Fibroblast of skin of back (primary cell): ENCODE data around the gene CYLD.

ENCODE experiments used
- DNase-seq: peaks from one replicate; pipeline ENCODE4 v3.0.0-alpha.2; 2013

The CYLD gene

DNA sequence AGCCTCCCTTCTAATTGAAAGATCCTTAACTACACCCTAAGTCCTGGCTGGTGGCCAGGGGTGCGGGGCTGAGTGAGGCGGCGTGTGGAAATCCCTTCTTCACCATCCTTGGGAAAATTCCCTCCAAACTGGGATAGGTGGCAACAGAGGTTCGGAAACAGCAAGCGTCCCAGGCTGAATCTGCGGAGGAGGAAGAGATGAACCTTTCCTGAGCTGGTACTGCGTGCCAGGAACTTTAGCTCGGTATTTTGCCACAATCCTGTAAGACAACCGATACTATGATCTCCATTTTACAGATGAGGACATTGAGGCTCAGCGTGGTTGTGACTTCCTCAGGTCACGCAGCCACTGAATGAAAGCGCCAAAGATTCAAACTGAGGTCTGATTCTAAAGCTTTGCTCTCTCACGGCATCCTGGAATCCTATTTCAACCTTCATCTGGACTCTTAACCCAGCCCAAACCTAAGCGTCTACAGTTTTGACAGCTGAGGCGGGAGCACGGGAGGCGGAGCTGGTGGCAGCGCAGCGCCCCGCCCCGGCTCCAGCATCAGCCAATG, 583 bp upstream of the CYLD start:
- peak; percentile 8 for DNase-seq

DNA sequence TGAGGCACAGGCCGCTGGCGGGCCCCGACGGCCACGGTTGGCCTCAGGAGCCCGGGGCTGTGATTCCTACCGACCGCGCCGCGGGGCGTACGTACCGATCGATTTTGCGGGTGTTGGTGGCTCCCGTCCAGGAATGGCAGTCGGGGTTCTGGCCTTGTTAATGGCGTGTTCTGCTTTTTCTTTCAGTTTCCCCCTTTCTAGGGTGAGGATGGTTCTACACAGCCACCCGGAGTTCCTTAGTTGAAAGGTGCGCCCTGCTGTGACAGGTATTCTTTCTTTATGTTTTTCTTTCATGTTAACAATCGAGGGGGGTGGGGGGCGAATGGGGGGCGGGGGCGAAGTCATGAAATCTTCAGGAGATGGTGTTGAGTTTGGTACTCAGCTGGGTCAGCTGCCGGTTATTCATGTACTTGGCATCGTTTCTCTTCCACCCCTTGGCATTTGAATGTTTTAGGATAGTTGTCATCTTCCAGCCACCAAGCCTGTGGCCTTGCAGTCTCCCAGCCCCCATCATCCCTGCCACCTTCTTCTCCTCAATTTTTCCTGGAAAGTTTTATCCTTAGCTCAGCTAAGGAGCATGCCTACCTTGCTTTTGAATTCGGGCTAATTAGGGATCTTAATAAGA, 802 bp downstream of the CYLD start:
- DNase-seq = peak; percentile 66

- DNase-seq = no peak
These were observed 1.8 kb downstream of the CYLD start for GRCh38 chr16:50743581-50744225.

DNA sequence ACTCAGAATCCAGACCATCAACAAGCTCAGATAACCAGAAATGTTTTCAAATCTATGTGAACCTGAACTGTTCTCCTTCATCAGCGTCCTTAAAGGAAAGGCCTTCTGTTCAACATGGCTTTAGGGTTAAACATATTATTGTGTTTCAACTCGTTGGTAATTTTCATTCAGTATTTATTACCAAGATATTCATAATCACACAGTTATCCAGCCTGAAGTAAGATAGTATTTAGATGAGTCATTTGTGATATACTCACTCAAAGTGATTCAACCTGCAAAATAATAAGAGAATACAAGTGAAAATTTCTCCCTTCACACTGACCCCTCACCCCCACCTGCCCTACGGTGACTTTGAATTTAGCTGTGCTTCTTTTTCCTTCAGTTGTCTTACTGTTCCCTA, 3.0 kb downstream of the CYLD start:
- no peak for DNase-seq

DNA sequence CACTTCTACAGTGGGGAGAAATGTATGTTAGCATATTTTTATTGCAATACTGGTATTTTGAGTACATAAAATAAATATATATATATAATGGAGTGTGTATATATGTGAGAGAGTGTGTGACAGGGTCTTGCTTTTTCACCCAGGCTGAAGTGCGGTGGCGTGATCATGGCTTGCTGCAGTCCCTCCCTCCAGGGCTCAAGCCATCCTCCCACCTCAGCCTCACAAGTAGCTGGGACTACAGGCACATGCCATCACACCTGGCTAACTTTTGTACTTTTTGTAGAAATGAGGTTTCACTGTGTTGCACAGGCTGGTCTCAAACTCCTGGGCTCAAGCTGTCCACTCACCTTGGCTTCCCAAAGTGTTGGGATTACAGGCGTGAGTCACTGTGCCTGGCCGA, 4.1 kb downstream of the CYLD start:
- DNase-seq = no peak

GRCh38 chr16:50747207-50747956, 5.5 kb downstream of the CYLD start:
- DNase-seq = no peak

DNA sequence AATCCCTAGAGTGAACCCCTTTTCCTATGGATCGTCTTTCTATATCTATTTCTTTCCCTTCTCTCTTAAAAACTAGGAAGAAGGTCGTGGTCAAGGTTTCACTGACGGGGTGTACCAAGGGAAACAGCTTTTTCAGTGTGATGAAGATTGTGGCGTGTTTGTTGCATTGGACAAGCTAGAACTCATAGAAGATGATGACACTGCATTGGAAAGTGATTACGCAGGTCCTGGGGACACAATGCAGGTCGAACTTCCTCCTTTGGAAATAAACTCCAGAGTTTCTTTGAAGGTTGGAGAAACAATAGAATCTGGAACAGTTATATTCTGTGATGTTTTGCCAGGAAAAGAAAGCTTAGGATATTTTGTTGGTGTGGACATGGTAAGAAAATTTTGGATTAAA, 9.6 kb downstream of the CYLD start:
- DNase-seq = no peak

- DNase-seq = no peak
These were observed 10.8 kb downstream of the CYLD start for GRCh38 chr16:50752471-50753235.

DNA sequence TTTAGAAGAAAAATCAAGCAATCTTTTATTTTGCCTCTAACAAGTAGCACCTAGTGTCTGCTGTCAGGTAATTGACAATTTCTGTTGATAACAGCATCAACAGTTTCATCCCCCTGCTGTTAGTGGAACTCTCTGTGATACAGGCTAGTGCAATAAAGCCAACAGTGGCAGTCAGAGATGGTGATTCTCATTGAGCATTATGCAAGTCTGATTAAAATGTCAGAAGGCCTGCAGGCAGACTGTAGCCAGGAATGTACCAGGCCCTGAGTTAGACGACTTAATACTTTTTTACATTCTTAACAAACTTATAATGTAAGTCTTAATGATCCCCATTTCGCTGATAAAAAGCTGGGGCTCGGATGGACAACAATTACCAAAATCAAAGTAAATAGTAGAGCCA, 14.6 kb downstream of the CYLD start:
- no peak for DNase-seq

GRCh38 chr16:50761267-50761666, 19.4 kb downstream of the CYLD start:
- DNase-seq = no peak

- DNase-seq = no peak
These were observed 20.4 kb downstream of the CYLD start for GRCh38 chr16:50762241-50762640.

GRCh38 chr16:50763211-50763610, 21.3 kb downstream of the CYLD start:
- no peak for DNase-seq

DNA sequence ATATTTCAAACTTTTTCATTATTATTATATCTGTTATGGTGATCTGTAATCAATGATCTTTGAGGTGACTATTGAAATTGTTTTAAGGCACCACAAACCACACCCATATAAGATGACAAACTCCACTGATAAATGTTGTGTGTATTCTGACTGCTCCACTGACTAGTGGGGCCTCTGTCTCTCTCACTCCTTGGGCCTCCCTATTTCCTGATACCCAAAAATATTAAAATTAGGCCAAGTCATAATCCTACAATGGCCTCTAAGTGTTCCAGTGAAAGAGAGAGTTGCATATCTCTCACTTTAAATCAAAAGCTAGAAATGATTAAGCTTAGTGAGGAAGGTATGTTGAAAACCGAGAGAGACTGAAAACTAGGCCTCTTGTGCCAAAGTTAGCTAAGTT, 23.4 kb downstream of the CYLD start:
- no peak for DNase-seq

GRCh38 chr16:50765861-50766260, 24.0 kb downstream of the CYLD start:
- no peak for DNase-seq

- DNase-seq = no peak
These were observed 25.3 kb downstream of the CYLD start for GRCh38 chr16:50767197-50767596.

DNA sequence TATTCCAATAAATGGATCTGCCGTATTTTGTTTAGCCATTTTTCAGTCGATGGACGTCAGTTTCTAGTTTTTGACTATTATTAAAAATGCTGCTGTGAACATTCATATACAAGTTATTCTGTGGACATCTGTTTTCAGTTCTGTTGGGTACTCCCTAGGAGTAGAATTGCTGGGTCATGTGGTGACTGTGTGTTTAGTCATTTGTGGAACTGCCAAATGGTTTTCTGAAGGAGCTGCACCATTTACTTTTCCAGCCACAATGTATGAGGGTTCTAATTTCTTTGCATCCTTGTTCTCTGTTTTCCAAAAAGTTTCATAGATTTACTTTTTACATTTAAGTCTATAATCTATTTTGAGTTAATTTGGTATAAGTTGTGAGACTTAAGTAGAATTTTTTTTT, 29.5 kb downstream of the CYLD start:
- peak; percentile 70 for DNase-seq

DNA sequence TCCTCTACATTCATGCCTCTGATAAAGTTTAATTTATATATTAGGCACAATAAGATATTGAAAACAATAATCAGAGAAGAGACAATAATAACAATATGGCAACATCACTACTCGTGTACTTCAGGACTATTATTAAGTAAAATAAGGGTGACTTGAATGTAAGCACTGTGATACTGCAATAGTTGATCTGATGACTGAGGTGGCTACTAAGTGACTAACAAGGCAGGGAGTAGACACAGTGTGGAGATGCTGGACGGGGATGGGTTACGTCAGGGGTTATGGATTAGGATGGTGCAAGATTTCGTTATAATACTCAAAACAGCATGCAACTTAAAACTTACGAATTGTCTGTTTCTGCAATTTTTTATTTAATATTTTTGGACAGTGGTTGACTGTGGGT, 32.5 kb downstream of the CYLD start:
- DNase-seq = no peak

DNA sequence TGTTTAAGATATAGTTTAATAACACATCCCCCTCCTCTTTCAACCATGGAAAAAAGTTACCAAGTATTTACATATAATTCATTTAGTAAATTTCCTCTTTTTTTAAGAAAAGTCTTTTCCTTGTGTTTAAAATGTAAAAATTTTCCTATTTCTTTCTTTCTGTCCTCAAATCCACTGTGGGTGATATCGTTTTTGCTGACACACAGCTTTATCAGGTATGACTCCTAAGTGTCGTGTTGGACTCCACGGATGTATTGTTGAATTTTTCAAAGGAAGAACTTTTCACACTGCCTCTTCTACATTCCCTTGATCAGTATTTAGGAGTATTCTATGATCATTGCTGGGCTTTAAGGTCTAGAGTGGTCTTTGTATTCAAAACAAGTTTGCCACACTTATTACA, 33.1 kb downstream of the CYLD start:
- DNase-seq = no peak

GRCh38 chr16:50776037-50776436, 34.2 kb downstream of the CYLD start:
- no peak for DNase-seq

DNA sequence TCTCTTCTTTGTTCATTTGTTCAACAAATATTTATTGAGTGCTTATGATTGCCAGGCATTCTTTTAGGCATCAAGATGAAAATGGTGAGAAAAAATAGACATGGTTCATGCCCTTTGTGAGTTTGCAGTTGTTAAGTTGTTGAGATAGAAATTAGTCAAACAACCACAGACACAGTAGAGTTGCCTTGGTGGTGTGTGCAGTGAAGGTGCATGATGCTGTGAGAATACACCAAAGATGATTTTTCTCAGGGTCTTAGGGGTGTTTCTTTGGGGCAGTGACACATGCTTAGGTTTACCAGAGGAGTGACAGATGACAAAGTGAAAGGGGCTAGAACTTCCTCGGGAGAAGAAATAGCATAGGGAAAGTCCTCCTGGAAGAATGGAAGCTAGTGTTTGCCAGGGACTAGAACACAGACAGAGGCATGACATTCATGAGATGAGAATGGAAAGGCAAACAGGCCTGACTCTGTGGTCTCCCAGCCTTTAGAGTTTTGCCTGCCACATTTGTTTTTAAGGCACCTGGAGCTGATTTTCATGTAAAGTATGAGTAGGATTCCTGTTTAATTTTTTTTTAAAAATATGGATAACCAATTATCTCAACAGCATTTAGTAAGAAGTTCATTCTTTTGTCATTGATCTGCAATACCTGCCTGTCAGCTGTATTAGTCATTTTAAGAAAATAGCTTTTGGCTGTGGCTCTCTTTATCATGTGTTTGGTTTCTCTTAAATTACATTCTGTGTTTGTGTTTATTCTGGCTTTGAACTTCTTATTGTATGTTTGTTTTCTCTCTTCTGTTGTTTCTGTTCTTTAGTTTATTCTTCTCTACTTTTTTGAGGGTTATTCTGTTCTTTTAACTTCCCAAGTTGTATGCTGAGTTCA, 36.6 kb downstream of the CYLD start:
- DNase-seq = no peak

- no peak for DNase-seq
These were observed 39.2 kb downstream of the CYLD start for GRCh38 chr16:50781043-50781442.

GRCh38 chr16:50781518-50781917, 39.6 kb downstream of the CYLD start:
- no peak for DNase-seq
